ENCODE results near the gene TBC1D14. TPM values are rescaled to one million over a fixed set of nuclear protein-coding genes. Genes with fewer than 3 reads are reported as not detected.

TBC1D14 gene
- total RNA-seq, 1 experiment from 2014 or later, result 36.3 TPM

DNA sequence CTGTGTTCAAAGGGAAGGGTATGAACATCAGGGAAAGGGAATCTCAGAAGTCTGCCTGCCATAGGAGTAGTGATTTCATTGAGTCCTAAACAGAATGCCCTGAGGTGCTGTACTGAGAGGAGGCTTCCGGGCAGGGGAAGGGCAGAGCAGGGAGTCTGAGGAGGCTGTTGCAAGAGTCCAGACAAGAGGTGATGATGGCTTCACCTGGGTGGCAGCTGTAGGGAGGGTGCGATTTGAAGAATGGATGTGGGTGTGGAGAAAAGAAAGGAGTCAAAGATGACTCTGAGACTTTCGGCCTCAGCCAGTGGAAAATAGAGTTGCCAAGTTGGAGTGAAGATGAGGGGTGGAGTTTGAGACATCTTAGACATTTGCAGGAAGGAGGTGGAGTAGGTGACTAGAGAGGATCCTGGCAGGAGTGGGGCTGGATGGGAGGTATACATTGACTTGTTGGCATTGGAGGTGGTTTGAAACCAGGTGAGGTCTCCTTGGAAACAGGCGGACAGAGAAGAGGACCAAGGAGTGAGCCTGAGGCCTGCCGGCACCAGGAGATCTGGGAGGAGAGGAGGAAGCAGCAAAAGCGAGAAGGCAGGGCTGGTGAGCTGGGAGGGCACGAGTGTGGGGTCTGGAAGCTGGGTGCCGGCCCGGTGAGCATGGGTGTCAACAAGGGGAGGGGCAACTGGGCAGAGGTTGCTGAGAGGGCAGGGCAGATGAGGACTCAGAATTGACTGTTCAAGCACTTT is 24.2 kb downstream of the TBC1D14 start:
- in situ Hi-C loops (cut with HindIII; ENCODE audit: low pct_unique_long_range_greater_than_20kb, low sequenced_read_pairs), result no loop called here
- POLR2A ChIA-PET, result no interaction called here
- H3K4me1 ChIP-seq (ENCODE audit: control insufficient read depth, insufficient read depth, low read length), result peaks cover 2% of the 10 kb centered on the region; the same call in 1 of the 2 replicates
- DNase-seq (ENCODE audit: low read depth, low spot score) (no peak), ATAC-seq (no peak)
- no TSS peak for BruUV-seq (replicated peaks)
- H3K36me3 ChIP-seq (ENCODE audit: control insufficient read depth, insufficient read depth, low read length), result no peaks in the 10 kb centered on the region
- H3K9me3 ChIP-seq (ENCODE audit: control insufficient read depth, insufficient read depth, low read depth, low read length), result no peaks in the 10 kb centered on the region
- no peaks in the 10 kb centered on the region for H3K27me3 ChIP-seq (ENCODE audit: control insufficient read depth, insufficient read depth, low read length)
- TF ChIP-seq, protein P1, sequence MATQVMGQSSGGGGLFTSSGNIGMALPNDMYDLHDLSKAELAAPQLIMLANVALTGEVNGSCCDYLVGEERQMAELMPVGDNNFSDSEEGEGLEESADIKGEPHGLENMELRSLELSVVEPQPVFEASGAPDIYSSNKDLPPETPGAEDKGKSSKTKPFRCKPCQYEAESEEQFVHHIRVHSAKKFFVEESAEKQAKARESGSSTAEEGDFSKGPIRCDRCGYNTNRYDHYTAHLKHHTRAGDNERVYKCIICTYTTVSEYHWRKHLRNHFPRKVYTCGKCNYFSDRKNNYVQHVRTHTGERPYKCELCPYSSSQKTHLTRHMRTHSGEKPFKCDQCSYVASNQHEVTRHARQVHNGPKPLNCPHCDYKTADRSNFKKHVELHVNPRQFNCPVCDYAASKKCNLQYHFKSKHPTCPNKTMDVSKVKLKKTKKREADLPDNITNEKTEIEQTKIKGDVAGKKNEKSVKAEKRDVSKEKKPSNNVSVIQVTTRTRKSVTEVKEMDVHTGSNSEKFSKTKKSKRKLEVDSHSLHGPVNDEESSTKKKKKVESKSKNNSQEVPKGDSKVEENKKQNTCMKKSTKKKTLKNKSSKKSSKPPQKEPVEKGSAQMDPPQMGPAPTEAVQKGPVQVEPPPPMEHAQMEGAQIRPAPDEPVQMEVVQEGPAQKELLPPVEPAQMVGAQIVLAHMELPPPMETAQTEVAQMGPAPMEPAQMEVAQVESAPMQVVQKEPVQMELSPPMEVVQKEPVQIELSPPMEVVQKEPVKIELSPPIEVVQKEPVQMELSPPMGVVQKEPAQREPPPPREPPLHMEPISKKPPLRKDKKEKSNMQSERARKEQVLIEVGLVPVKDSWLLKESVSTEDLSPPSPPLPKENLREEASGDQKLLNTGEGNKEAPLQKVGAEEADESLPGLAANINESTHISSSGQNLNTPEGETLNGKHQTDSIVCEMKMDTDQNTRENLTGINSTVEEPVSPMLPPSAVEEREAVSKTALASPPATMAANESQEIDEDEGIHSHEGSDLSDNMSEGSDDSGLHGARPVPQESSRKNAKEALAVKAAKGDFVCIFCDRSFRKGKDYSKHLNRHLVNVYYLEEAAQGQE (IDR thresholded peaks at IDR 0.05; ENCODE audit: insufficient read depth in 1 of 2, low read depth in 2 of 2, low read length in 1 of 2), result no peak
- TF ChIP-seq POLR2AphosphoS5 (IDR thresholded peaks at IDR 0.05; ENCODE audit: low read depth, low read length), result no peak
- TF ChIP-seq SIN3A (IDR thresholded peaks at IDR 0.05; ENCODE audit: borderline replicate concordance, insufficient read depth, low read depth, low read length), result no peak
- TF ChIP-seq, protein P2, sequence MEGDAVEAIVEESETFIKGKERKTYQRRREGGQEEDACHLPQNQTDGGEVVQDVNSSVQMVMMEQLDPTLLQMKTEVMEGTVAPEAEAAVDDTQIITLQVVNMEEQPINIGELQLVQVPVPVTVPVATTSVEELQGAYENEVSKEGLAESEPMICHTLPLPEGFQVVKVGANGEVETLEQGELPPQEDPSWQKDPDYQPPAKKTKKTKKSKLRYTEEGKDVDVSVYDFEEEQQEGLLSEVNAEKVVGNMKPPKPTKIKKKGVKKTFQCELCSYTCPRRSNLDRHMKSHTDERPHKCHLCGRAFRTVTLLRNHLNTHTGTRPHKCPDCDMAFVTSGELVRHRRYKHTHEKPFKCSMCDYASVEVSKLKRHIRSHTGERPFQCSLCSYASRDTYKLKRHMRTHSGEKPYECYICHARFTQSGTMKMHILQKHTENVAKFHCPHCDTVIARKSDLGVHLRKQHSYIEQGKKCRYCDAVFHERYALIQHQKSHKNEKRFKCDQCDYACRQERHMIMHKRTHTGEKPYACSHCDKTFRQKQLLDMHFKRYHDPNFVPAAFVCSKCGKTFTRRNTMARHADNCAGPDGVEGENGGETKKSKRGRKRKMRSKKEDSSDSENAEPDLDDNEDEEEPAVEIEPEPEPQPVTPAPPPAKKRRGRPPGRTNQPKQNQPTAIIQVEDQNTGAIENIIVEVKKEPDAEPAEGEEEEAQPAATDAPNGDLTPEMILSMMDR (IDR thresholded peaks at IDR 0.05), result no peak
- TF ChIP-seq TCF7L2 (IDR thresholded peaks at IDR 0.05; ENCODE audit: low read depth, low read length), result no peak
- H3K4me3 ChIP-seq (ENCODE audit: low read depth in 2 of 2, low read length in 2 of 2), result no peak overlapping the region
- CTCF ChIA-PET, result no interaction called here
- intact Hi-C loops (cut with micrococcal nuclease; ENCODE audit: unreplicated experiment), result no loop called here
- no peak overlapping the region for H3K27ac ChIP-seq (ENCODE audit: low read length)

DNA sequence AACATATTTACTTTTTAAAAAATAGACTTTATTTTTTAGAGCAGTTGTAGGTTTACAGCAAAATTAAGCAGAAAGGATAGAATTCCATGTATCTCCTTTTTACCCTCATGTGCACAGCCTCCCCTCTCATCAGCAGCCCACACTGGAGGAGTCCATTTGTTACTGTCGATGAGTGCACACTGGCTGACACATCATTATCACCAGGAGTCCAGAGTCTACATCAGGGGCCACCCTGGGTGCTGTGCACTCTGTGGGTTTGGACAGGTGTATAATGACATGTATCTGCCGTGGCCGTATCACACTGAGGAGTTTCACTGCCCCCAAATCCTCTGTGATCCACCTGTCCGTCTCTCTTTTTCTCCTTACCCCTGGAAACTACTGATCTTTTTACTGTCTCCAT is 26.3 kb downstream of the TBC1D14 start:
- BruUV-seq (replicated peaks), result no TSS peak
- Histone ChIP-seq H3K27ac (ENCODE audit: low read length) (no peak overlapping the region), H3K27me3 (ENCODE audit: control insufficient read depth, insufficient read depth, low read length) (no peaks in the 10 kb centered on the region), H3K9me3 (ENCODE audit: control insufficient read depth, insufficient read depth, low read depth, low read length) (no peaks in the 10 kb centered on the region), H3K4me1 (ENCODE audit: control insufficient read depth, insufficient read depth, low read length) (peaks cover 11% of the 10 kb centered on the region), H3K36me3 (ENCODE audit: control insufficient read depth, insufficient read depth, low read length) (no peaks in the 10 kb centered on the region), H3K4me3 (ENCODE audit: low read depth in 2 of 2, low read length in 2 of 2) (no peak overlapping the region)
- in situ Hi-C loops (cut with HindIII; ENCODE audit: low pct_unique_long_range_greater_than_20kb, low sequenced_read_pairs) (no loop called here), intact Hi-C loops (cut with micrococcal nuclease; ENCODE audit: unreplicated experiment) (no loop called here)
- ATAC-seq (no peak), DNase-seq (ENCODE audit: low read depth, low spot score) (no peak)
- POLR2A ChIA-PET, result no interaction called here
- TF ChIP-seq, protein P2 (IDR thresholded peaks at IDR 0.05), result no peak
- TF ChIP-seq POLR2AphosphoS5 (IDR thresholded peaks at IDR 0.05; ENCODE audit: low read depth, low read length) (no peak), TCF7L2 (IDR thresholded peaks at IDR 0.05; ENCODE audit: low read depth, low read length) (no peak), SIN3A (IDR thresholded peaks at IDR 0.05; ENCODE audit: borderline replicate concordance, insufficient read depth, low read depth, low read length) (no peak)
- TF ChIP-seq, protein P1 (IDR thresholded peaks at IDR 0.05; ENCODE audit: insufficient read depth in 1 of 2, low read depth in 2 of 2, low read length in 1 of 2), result no peak
- CTCF ChIA-PET, result no interaction called here
